ENCODE results near the gene EFCAB8.
"Not testable (repeated sequence)": the region's sequence is repeated elsewhere in the genome, so short reads cannot be mapped to it uniquely, and the experiment has no call there.

The EFCAB8 gene

GRCh38 chr20:32870526-32870925, 11.8 kb downstream of the EFCAB8 start:
- not testable (repeated sequence) for H3K9me3 Mint-ChIP-seq, ATAC-seq, H3K27ac Mint-ChIP-seq, H3K4me3 Mint-ChIP-seq, H3K4me1 Mint-ChIP-seq, H3K27me3 Mint-ChIP-seq, H3K36me3 Mint-ChIP-seq

- Mint-ChIP-seq H3K4me3 (no peak overlapping the region), H3K27me3 (no peaks in the 10 kb centered on the region), H3K27ac (no peak overlapping the region), H3K9me3 (no peaks in the 10 kb centered on the region), H3K36me3 (peaks cover 11% of the 10 kb centered on the region), H3K4me1 (no peaks in the 10 kb centered on the region)
- no peak for ATAC-seq
Observed at GRCh38 chr20:32870985-32871384, 12.3 kb downstream of the EFCAB8 start.

GRCh38 chr20:32871627-32872160, 13.0 kb downstream of the EFCAB8 start:
- Mint-ChIP-seq H3K4me1 (no peaks in the 10 kb centered on the region), H3K27me3 (no peaks in the 10 kb centered on the region), H3K36me3 (peaks cover 12% of the 10 kb centered on the region), H3K4me3 (no peak overlapping the region), H3K9me3 (no peaks in the 10 kb centered on the region), H3K27ac (no peak overlapping the region)
- ATAC-seq = no peak

- peaks cover 12% of the 10 kb centered on the region for H3K36me3 Mint-ChIP-seq
- no peak overlapping the region for H3K4me3 Mint-ChIP-seq
- no peak overlapping the region for H3K27ac Mint-ChIP-seq
- ATAC-seq = no peak
- no peaks in the 10 kb centered on the region for H3K27me3 Mint-ChIP-seq
- no peaks in the 10 kb centered on the region for H3K4me1 Mint-ChIP-seq
- no peaks in the 10 kb centered on the region for H3K9me3 Mint-ChIP-seq
Observed at GRCh38 chr20:32872266-32872665, 13.5 kb downstream of the EFCAB8 start.

- no peak for ATAC-seq
- H3K4me1 Mint-ChIP-seq = no peaks in the 10 kb centered on the region
- H3K27me3 Mint-ChIP-seq = no peaks in the 10 kb centered on the region
- no peaks in the 10 kb centered on the region for H3K9me3 Mint-ChIP-seq
- peaks cover 12% of the 10 kb centered on the region for H3K36me3 Mint-ChIP-seq
- no peak overlapping the region for H3K4me3 Mint-ChIP-seq
- no peak overlapping the region for H3K27ac Mint-ChIP-seq
Observed at GRCh38 chr20:32875673-32876072, 16.9 kb downstream of the EFCAB8 start.

GRCh38 chr20:32877507-32877906, 18.8 kb downstream of the EFCAB8 start:
- Mint-ChIP-seq H3K4me1 (no peaks in the 10 kb centered on the region), H3K9me3 (no peaks in the 10 kb centered on the region), H3K27ac (no peak overlapping the region), H3K36me3 (peaks cover 12% of the 10 kb centered on the region), H3K27me3 (no peaks in the 10 kb centered on the region), H3K4me3 (no peak overlapping the region)
- no peak for ATAC-seq

- Mint-ChIP-seq H3K27me3 (no peaks in the 10 kb centered on the region), H3K27ac (no peak overlapping the region), H3K9me3 (no peaks in the 10 kb centered on the region), H3K4me3 (no peak overlapping the region), H3K36me3 (peaks cover 12% of the 10 kb centered on the region), H3K4me1 (no peaks in the 10 kb centered on the region)
- no peak for ATAC-seq
Observed at GRCh38 chr20:32878820-32879219, 20.1 kb downstream of the EFCAB8 start.

GRCh38 chr20:32879538-32879937, 20.8 kb downstream of the EFCAB8 start:
- no peak for ATAC-seq
- Mint-ChIP-seq H3K27ac (no peak overlapping the region), H3K36me3 (peaks cover 12% of the 10 kb centered on the region), H3K4me3 (no peak overlapping the region), H3K27me3 (no peaks in the 10 kb centered on the region), H3K9me3 (no peaks in the 10 kb centered on the region), H3K4me1 (no peaks in the 10 kb centered on the region)

- no peaks in the 10 kb centered on the region for H3K4me1 Mint-ChIP-seq
- peaks cover 5% of the 10 kb centered on the region for H3K36me3 Mint-ChIP-seq
- no peak overlapping the region for H3K27ac Mint-ChIP-seq
- ATAC-seq = no peak
- H3K27me3 Mint-ChIP-seq = no peaks in the 10 kb centered on the region
- no peaks in the 10 kb centered on the region for H3K9me3 Mint-ChIP-seq
- no peak overlapping the region for H3K4me3 Mint-ChIP-seq
Observed at GRCh38 chr20:32880635-32881034, 21.9 kb downstream of the EFCAB8 start.

- H3K27me3 Mint-ChIP-seq = no peaks in the 10 kb centered on the region
- ATAC-seq = no peak
- H3K36me3 Mint-ChIP-seq = peaks cover 6% of the 10 kb centered on the region
- no peak overlapping the region for H3K4me3 Mint-ChIP-seq
- H3K9me3 Mint-ChIP-seq = no peaks in the 10 kb centered on the region
- no peaks in the 10 kb centered on the region for H3K4me1 Mint-ChIP-seq
- no peak overlapping the region for H3K27ac Mint-ChIP-seq
Observed at GRCh38 chr20:32883081-32883480, 24.4 kb downstream of the EFCAB8 start.

- no peak overlapping the region for H3K4me3 Mint-ChIP-seq
- H3K36me3 Mint-ChIP-seq = peaks cover 6% of the 10 kb centered on the region
- H3K27ac Mint-ChIP-seq = no peak overlapping the region
- H3K27me3 Mint-ChIP-seq = no peaks in the 10 kb centered on the region
- H3K4me1 Mint-ChIP-seq = no peaks in the 10 kb centered on the region
- no peak for ATAC-seq
- H3K9me3 Mint-ChIP-seq = no peaks in the 10 kb centered on the region
Observed at GRCh38 chr20:32885185-32885584, 26.5 kb downstream of the EFCAB8 start.

GRCh38 chr20:32885952-32886351, 27.2 kb downstream of the EFCAB8 start:
- ATAC-seq = no peak
- no peaks in the 10 kb centered on the region for H3K4me1 Mint-ChIP-seq
- H3K4me3 Mint-ChIP-seq = no peak overlapping the region
- H3K27me3 Mint-ChIP-seq = no peaks in the 10 kb centered on the region
- peaks cover 6% of the 10 kb centered on the region for H3K36me3 Mint-ChIP-seq
- no peak overlapping the region for H3K27ac Mint-ChIP-seq
- no peaks in the 10 kb centered on the region for H3K9me3 Mint-ChIP-seq

GRCh38 chr20:32886652-32887051, 27.9 kb downstream of the EFCAB8 start:
- Mint-ChIP-seq H3K4me3 (no peak overlapping the region), H3K36me3 (peaks cover 6% of the 10 kb centered on the region), H3K27me3 (no peaks in the 10 kb centered on the region), H3K9me3 (no peaks in the 10 kb centered on the region), H3K27ac (no peak overlapping the region), H3K4me1 (no peaks in the 10 kb centered on the region)
- ATAC-seq = no peak

GRCh38 chr20:32887492-32887891, 28.8 kb downstream of the EFCAB8 start:
- no peak for ATAC-seq
- Mint-ChIP-seq H3K9me3 (no peaks in the 10 kb centered on the region), H3K36me3 (peaks cover 6% of the 10 kb centered on the region), H3K27me3 (no peaks in the 10 kb centered on the region), H3K4me3 (no peak overlapping the region), H3K4me1 (no peaks in the 10 kb centered on the region), H3K27ac (no peak overlapping the region)

- Mint-ChIP-seq H3K27me3 (no peaks in the 10 kb centered on the region), H3K4me3 (no peak overlapping the region), H3K27ac (no peak overlapping the region), H3K9me3 (no peaks in the 10 kb centered on the region), H3K4me1 (no peaks in the 10 kb centered on the region), H3K36me3 (peaks cover 6% of the 10 kb centered on the region)
- no peak for ATAC-seq
Observed at GRCh38 chr20:32888636-32889035, 29.9 kb downstream of the EFCAB8 start.

- Mint-ChIP-seq H3K27ac (no peak overlapping the region), H3K36me3 (peaks cover 6% of the 10 kb centered on the region), H3K9me3 (no peaks in the 10 kb centered on the region), H3K4me3 (no peak overlapping the region), H3K27me3 (no peaks in the 10 kb centered on the region), H3K4me1 (no peaks in the 10 kb centered on the region)
- ATAC-seq = no peak
Observed at GRCh38 chr20:32889281-32889680, 30.6 kb downstream of the EFCAB8 start.

GRCh38 chr20:32891491-32891890, 32.8 kb downstream of the EFCAB8 start:
- ATAC-seq = no peak
- Mint-ChIP-seq H3K27ac (no peak overlapping the region), H3K4me3 (no peak overlapping the region), H3K36me3 (no peaks in the 10 kb centered on the region), H3K4me1 (no peaks in the 10 kb centered on the region), H3K27me3 (no peaks in the 10 kb centered on the region), H3K9me3 (no peaks in the 10 kb centered on the region)

Data from stimulated activated memory B cell treated with anti-CD40 and anti-IgM and Interleukin-4, amounts not matched to agents 10 μg/mL and 1 μg/mL and 100 μg/mL, for 72 hours (primary cell).